Dermis blood vessel endothelial cell (primary cell): ENCODE results near the gene XYLT1. TPM values are rescaled to one million over a fixed set of nuclear protein-coding genes. Genes with fewer than 3 reads are reported as not detected.

Source experiments
- DNase-seq: peaks from one replicate; pipeline ENCODE4 v3.0.0; 2010
- total RNA-seq: library from RNA; depleted of rRNA; stranded (reverse); fragments of >200 nt; gene quantifications from 2 replicates; pipeline ENCODE4 v1.2.3, GENCODE V29; 2014

The XYLT1 gene
- total RNA-seq, 1 donor from 2014 or later, result 2.0 TPM

DNA sequence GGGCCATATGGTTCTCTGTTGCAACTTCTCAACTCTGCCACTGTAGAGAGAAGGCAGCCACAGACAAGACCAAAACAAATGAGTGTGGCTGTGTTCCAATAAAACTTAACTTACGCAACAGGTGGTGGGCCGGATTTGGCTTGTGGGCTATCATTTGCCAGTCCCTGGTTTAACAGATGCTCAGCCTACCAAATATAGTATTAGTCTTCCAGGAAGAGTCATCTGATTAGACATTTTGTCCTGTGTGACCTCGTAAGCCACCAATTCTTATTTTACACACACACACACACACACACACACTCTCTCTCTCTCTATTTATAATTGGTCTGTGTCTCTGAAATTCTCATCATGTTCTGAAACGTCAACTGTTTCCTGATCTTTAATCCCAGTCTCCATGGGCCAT, 245.9 kb downstream of the XYLT1 start:
- DNase-seq, result no peak

DNA sequence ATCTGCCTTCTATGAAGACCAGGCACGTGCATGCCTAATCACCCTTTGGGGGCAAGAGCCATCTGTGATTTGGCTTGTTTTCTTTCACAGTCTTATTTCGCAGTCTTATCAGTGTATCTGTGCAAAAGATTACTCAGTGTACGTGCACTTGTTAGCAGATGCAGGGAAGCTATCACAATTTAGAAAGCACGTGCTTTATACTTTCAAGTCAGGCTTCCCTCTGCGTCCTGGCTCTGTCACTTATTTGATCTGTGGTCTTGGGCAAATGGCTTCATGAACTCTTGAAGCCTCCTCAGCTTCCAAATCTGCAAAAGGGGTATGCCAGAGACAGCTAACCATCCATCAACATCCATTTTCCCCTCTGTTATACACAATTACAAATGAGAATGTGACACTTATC, 246.4 kb downstream of the XYLT1 start:
- no peak for DNase-seq

DNA sequence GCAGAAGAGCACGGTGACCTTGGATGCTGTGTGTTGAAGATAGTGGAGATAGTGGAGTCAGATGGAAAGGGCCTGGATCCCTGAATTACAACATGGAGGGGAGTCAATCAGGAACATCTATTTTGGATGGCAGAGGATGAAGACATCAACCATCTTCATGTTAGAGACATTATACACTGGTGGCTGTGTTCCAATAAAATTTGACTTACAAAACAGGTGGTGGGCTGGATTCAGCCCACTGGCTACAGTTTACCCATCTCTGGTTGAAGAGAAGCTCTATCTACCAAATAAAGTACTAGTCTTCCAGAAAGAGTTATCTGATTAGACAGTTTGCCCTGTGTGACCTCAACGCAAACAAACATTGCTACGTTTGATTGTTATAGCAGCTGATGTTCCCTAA, 247.2 kb downstream of the XYLT1 start:
- DNase-seq, result no peak

DNA sequence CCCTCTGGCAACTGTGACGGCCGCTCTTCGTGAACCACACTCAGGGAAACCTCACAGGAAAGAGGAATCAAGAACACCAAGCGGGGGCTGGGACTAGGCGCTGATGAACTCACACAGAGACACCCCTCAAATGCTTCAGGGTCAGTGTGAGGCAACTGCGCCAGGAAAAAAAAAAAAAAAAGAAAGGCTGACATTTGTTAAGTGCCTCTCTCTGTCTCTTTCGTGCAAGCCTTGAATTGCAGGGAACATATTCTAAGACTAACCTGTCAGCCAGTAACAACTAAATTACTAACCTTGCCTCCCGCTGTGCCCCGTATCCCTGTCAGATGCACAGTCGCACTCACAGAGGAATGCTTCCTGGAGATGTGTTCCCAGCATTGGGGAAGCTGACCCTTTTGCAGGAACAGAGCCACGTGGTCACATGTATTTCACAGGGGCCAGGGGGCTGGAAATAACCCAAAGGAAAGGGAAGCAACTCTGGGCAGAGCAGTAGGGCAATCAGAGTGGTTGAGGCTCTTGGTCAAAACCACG, 247.8 kb downstream of the XYLT1 start:
- DNase-seq, result no peak

DNA sequence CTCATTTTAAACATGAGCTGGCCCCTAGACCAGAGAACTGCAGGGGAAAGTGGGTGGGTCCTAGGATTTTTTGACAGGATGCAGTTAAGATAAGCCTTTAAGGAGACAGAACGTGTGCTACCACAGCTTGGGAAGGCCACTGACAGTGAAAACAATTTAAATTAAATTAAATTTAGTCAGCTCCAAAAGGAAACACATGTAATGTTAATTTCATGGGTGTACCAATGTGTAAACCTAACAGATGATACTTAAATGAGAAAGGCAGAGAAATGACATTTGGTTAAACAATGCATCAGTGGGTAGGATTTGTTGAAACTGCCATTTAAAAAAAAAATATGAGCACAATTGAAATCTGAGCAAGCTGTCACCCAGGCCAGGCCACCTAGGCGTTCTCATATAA, 250.8 kb downstream of the XYLT1 start:
- DNase-seq, result no peak

DNA sequence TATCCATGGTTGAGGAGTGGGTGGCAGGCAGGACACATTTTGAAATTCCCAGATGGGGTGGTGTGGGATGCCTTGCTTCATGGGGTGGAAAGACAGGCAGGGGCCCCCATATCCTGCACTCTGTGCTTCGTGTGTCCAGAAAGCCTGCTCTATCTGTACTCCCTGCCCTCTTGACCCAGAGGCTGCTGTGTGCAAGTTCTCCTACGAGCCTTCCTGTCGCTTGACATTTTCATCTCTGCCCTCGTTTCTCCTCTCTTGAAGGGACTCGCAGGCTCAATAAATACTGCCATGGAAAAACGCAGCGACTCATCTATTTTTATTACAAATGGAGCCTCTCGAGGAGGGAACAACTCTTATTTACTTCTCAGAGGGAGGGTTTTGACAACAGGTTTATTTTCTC, 254.8 kb downstream of the XYLT1 start:
- DNase-seq, result no peak

DNA sequence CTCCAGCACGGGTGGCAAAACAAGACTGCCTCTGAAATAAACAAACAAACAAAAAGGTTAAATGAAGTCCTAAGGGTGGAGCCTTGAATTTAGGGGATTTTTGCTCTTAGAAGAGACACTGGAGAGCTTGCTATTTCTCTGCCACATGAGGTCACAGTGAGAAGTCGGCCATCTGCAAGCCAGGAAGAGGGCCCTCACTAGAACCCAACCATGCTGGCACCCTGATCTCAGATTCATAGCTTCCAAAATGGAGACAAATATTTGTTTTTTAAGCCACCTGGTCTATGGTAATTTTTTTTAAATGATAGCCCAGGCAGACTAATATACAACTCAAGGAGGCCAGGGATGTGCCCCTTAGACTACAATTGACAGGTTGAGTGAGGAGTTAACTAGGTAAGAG, 255.5 kb downstream of the XYLT1 start:
- no peak for DNase-seq

DNA sequence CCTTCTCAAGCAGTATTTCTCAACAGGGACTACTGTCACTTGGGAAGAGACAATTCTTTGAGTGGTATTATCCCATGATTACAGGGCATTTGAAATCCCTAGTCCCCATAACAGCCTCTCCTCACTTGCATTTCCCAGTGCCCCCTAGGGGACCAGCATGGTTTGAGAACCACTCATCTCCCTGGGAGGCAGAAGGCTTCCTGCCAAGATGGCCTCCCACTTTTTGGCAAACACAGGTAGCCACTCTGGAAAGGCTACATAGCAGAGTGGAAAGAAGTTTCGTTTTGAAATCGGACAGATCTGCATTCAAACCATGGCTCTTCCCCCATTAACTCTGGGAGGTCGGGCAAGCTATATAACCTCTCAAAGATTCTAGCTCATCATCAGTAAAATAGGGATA, 256.8 kb downstream of the XYLT1 start:
- DNase-seq, result no peak

DNA sequence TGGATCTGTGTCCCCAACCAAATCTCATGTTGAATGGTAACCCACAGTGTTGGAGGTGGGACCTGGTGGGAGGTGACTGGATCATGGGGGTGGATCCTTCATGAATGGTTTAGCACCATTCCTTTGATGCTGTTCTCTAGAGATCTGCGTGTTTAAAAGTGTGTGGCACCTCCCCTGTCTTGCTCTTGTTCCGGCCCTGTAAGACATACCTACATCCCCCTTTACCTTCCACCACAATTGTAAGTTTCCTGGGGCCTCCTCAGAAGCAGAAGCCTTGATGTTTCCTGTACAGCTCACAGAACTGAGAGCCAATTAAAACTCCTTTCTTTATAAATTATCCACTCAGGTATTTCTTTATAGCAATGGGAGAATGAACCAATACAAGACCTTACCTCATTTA, 257.7 kb downstream of the XYLT1 start:
- DNase-seq, result no peak

DNA sequence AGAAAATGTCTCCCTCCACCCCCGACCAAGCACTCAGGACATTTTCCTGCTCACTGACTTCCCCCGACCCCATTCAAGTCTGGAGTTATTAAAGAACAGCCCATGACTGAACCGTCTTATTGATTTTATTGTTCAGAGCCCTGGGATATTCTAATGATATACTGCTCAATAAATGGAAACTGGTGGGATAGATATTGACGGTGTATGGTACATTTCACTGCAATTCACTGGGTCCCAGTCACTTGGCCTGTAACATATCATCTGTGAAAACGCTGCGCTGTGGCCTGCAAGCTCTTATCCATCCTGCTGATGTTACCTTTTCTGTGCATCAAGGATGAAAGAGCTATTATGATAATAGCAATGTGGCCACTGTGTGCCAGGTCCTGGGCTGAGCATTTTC, 258.2 kb downstream of the XYLT1 start:
- no peak for DNase-seq

DNA sequence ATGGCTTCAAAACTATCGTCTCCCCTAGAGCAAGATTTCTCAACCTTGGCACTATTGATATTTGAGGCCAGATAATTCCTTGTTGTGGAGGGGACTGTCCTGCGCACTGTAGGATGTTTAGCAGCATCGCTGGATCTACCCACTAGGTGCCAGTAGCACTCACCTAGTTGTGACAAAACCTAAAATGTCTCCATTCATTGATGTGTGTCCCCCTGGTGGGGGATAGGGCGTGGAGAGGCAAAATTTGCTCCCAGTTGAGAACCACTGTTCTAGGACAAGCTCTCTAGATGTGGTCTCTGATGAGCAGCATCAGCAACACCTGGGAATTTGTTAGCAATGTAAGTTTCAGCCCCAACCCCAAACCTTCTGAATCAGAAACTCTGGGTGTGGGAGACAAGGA, 259.0 kb downstream of the XYLT1 start:
- DNase-seq, result no peak

DNA sequence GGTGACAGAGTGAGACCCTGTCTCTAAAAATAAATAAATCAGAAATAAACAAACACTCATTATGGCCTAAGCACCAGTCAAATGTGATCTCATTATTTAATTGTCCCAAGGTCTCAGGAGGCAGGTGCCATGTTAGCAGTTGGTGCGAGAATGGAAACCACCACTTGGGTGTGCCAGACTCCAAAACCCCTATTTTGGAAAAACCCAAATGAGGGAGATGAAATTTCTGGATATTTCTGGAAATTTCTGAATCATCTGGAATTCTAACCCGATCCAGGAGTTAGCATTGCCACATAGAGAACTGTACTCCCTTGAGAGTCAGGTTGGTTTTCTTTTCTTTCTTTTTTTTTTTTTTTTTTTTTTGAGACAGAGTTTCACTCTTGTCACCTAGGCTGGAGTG, 264.0 kb downstream of the XYLT1 start:
- no peak for DNase-seq

DNA sequence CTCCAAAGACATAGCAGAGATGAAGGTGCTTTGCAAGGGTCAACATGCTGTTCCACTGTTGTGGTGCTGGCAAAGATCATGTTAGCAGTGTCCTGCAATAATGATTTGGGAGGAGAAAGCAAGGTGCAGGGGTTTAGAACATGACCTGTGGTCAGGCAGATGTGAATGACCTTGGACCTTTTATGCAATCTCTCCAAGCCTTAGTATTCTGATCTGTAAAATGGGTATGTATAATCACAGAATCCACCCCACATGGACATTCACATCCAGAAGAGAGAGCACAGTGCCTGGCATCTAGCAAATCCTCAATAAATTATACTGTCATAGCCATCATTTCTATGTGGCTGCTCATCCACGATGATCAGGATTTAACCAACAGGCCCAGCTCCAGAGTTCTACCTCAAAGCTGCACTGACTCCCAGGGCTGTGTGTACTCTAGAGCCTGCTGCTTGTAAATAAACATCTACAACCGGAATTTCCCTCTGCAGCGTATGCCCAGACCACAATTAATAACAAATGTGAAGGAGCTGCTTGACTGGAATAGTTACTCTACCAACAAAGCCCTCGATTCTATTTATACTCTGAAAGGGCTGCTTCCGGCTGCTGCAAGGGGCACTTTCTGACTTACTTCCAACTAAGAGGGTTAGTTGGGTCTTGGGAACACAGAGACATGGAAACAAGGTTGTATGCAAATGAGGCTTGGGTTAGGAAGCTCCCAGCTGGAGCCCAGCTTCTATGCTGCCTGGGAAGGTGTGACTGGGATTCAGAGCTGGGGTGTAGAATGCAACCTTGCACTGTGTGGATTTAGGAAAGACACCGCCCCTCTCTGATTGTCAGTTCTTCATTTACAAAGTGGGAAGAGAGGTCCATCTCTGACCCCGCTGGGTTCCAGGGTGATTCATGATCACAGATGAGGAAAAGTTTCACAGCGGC, 265.2 kb downstream of the XYLT1 start:
- no peak for DNase-seq

DNA sequence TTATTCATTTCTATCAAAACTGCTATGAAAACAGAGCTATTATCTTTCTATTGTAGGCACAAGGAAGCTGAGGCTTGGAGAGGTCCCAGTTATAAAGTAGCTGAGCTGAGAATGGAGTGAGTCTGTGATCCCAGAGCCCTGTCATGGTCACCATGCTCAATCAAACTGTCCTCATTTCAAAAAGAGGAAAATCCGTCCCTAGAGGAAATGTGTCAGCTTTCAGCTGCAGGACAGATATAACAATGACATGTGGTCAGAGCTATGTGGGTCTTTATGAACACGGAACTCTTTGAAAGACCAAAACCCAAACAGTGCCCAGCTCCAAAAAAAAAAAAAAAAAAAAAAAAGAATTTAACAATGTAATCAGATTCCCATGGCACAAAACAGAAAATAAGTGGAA, 266.1 kb downstream of the XYLT1 start:
- DNase-seq, result no peak

DNA sequence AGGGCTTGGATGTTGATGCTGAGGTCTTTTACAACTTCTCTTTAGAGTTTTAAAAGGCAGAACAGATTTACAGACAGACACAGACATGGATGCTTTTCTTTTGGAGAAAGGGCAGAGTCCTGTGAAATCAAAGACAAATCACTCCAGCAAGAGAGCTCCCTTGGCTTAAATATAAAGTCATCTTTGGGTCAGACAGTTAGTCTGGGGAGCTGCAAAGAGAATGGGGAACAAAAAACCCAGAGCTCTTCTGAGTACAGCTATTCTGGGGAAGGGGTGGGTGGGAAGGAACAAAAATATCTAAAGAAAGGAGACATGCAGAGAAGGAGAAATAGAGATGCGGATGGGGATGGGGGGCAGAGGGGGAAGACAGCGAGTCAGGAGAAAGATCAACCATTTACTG, 266.6 kb downstream of the XYLT1 start:
- DNase-seq, result no peak

DNA sequence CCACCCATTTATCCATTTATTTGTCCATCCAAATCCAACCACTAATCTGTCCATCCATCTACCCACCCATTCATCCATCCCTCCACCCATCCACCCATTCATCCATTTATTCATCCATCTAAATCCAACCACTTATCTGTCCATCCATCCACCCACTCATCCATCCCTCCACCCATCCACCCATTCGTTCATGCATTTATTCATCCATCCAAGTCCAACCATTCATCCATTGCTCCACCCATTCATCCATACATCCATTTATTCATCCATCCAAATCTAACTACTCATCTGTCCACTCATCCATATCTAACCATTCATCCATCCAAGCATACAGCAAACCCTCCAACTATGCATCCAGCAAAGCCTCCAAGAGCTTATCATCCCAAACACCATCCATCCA, 267.3 kb downstream of the XYLT1 start:
- no peak for DNase-seq

DNA sequence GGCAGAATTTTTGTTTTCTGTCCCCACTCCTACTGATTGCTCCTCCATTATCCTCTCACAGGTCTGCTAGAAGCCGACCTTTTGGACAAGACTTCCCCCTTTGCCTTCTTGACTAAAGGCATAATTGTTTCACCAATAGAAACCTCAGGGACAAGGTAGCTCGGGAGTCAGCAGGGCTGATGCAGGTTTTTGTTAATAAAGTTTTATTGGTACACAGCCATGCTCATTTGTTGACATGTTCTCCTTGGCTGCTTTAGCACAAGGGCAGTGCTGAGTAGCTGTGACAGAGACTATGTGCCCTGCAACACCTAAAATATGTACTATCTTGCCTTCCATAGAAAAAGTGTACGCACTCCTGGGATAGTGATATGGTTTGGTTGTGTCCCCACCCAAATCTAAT, 271.6 kb downstream of the XYLT1 start:
- no peak for DNase-seq

DNA sequence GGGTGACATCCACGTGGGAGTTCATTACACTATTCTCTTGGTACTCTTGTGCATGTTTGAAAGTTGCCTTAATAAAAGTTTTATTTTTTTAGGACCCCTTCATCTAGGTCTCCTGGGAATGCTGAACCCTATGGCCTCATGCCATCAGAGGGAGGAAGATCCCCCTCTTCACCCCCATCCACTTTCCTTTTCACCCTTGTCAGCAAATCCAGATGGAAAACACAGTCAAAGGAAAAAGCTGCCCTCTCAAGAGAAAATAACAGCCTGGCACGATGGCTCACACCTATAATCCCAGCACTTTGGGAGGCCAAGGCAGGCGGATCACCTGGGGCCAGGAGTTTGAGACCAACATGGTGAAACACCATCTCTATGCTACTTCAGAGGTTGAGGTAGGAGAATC, 274.2 kb downstream of the XYLT1 start:
- no peak for DNase-seq

DNA sequence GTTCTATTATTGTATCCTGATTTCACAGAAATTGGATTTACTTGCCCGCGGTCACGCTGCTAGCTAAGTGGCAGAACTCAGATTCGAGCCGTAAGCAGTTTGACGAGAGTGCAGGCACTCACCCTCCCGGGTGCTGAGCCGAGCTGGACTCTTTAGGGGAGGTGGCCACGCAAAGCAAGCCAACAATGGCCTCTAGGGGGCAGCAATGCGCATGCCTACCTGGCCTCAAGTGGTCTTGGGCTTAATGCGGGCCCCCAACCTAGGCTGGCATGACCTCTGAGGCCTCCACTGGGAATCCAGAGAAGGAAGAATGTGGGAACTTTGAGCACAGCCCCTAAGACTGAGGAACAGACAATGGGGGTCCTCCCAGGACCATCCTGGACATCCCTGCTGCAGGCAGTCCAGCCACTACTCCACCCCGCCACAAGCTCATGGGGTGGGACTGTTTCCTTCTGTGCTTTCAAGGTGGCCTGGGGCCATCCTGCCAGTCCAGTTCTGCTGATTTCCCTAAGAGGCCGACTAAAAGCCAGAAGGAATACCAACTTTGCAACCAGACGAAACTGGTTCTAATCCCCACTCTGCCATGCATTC, 276.5 kb downstream of the XYLT1 start:
- DNase-seq, result no peak

DNA sequence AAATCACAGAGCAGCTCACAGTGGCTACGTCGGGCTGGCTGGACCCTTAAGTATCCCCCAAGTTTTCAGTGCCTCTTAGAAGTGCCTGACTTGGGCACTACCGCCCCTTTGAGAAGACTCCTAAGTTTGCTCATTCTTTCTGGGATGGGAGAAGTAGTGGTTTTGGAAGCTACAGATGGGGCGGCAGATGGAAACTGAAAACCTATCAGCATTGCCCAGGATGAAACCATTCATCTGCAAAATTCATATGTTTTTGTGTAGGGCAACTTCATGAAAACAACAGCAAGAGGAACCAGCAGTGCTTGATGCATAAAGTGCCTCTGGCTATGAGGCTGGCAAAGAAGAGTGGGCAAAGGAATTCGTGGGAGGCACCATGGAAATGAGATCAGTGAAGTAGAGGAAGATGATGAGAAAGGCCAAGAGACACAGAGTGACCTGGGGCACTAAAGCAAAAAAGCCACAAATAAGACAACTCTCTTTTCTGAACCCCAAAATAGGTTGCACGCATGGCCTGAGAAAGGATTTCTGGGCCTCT, 277.1 kb downstream of the XYLT1 start:
- DNase-seq, result no peak

DNA sequence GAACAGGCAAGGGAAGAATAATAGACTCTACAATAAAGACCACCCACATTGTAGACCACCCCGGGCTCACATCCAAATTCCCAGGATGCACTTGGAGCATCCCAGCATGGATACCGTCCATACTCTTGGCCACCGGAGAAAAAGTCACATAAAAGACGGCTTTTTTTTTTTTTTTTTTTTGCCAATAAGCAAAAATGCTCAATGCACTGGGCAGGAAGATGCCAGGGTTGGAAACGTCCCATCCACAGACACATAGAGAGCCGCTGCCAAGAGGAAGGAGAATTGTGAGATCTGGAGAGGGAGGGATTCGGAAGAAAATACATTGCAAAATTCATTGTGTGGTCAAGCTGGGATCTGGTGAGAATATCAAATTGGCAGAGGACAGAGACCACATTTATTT, 286.7 kb downstream of the XYLT1 start:
- no peak for DNase-seq

DNA sequence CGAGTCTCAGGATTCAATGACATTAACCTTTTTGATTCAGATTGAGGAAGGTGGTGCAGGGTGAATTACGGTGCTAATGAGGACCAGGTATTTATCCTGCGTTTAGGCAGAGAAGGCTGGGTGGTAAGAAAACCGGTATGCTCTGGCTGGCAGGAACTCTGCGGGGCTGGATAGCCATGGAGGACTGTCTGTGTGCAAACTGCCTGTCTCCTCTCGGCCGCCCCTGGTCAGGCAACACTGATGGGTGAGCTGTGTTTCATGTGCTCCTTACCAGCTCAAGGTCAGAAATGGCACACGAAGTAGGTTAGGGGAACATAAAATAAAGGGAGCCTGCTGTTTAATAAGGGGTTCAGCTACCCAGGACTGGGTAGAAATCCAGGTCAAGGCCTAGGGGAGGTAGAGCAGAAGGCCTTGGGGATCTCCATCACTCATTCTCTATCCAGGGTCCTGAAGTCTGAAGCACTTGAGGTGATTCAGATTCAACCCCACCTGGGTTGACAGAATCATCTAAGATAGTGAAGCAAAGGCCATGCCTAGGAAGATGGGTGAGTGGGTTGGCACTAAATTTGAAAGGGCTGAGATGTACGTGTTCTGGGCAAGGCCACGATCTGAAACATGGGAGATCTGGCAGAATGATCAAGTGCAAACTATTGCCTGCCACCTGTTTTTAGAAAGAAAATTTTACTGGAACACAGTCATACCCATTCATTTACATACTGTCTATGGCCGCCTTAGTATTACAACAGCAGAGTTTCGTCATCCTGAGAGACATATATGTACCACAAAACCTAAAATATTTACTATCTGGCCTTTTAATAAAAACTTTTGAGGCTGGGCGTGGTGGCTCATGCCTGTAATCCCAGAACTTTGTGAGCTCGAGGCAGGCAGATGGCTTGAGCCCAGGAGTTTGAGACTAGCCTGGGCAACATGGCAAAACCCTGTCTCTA, 292.5 kb downstream of the XYLT1 start:
- no peak for DNase-seq
